22Rv1 (cell line): ENCODE data around the gene DSG1.

Experiments
- H3K27ac ChIP-seq: fragments of 450-650 bp; 2 replicates; pipeline ENCODE4 v1.5.1; 2017
- ZFX ChIP-seq: fragments of 450-650 bp; IDR thresholded peaks from 2 replicates; pipeline ENCODE4 v1.6.1; 2017; ENCODE audit warnings: antibody characterized with exemption, borderline replicate concordance
- TF ChIP-seq, protein P1 (sequence below): fragments of 450-650 bp; IDR thresholded peaks from 2 replicates; pipeline ENCODE4 v1.5.1; 2017; ENCODE audit warnings: mild to moderate bottlenecking

DSG1 gene

DNA sequence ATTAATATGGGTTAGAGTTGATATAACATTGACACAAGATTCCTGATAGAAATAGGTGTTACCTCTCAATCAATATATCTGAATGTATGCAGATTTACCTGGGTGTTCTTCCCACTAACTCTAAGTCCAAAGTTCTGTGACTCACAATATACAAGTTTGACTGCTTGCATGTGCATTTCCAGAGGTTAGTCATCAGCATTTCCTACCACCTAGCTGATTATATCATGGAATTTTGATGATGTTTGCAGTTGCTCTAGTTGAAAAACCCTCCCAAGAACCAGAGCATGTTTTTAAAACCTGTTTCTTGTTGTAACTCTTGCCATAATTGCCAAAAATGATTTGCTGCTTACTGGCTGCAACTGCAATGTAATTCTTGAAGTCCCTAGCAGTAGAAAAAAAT, 15.0 kb upstream of the DSG1 start:
- H3K27ac ChIP-seq = no peak overlapping the region
- TF ChIP-seq, protein P1, sequence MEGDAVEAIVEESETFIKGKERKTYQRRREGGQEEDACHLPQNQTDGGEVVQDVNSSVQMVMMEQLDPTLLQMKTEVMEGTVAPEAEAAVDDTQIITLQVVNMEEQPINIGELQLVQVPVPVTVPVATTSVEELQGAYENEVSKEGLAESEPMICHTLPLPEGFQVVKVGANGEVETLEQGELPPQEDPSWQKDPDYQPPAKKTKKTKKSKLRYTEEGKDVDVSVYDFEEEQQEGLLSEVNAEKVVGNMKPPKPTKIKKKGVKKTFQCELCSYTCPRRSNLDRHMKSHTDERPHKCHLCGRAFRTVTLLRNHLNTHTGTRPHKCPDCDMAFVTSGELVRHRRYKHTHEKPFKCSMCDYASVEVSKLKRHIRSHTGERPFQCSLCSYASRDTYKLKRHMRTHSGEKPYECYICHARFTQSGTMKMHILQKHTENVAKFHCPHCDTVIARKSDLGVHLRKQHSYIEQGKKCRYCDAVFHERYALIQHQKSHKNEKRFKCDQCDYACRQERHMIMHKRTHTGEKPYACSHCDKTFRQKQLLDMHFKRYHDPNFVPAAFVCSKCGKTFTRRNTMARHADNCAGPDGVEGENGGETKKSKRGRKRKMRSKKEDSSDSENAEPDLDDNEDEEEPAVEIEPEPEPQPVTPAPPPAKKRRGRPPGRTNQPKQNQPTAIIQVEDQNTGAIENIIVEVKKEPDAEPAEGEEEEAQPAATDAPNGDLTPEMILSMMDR = no peak
- TF ChIP-seq ZFX = no peak

DNA sequence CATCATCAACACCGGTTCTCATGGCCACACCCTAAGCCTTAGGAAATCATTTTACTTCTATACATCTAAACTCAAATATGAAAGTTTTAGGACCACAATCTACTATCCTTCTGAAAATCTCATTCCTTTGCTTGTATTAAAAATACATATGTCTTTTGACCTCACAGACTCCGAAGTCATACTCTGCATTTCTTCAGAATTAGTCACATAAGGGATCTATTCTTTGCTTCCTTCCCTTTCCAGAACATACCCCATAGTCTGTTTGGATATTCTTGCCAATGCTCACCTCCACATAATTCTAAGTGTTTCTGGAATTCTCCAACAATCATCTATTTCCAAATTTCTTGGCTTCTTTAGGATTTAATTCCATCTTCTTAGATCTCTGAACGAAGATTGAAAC, 14.2 kb upstream of the DSG1 start:
- H3K27ac ChIP-seq = no peak overlapping the region
- no peak for TF ChIP-seq ZFX
- TF ChIP-seq, protein P1 = no peak

DNA sequence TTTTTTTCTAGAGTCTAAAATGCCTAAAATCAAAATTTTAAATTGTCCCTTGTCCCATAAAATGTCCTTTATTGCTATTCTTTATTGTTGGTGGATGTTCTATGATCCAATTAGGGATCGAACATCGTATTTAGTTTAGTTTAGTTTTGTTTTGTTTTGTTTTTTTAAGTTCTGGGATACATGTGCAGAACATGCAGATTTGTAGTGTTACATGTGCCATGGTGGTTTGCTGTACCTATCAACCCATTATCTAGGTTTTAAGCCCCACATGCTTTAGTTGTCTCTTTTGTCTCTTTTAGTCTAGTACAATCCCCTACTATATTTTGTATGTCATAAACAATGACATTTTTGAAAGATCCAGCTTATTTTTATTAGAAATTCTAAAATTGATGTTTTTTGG, 8.8 kb upstream of the DSG1 start:
- no peak overlapping the region for H3K27ac ChIP-seq

DNA sequence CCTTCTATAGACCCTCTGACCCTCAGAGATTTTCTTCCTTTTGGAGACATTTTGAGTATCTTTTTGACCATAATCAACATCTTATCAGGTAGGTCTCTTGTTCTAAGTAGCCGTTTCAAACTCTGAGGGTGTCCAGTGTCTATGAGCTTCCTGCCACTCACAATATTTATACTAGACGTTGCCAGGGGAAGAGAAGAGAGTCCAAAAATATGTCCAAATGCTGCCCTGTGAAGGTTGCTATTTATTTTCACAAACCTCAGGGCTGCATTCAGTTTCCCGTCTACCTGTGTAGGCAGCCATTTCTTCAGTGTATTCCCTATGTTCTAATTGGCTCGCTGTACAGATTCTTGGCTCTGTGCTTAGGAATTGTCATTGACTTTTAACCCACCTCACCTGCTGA, 986 bp upstream of the DSG1 start:
- H3K27ac ChIP-seq = no peak overlapping the region
- no peak for TF ChIP-seq ZFX
- TF ChIP-seq, protein P1 = no peak

More for the DNA sequence above, 8.8 kb upstream of the DSG1 start:
- TF ChIP-seq, protein P1 = no peak
- TF ChIP-seq ZFX = no peak

DNA sequence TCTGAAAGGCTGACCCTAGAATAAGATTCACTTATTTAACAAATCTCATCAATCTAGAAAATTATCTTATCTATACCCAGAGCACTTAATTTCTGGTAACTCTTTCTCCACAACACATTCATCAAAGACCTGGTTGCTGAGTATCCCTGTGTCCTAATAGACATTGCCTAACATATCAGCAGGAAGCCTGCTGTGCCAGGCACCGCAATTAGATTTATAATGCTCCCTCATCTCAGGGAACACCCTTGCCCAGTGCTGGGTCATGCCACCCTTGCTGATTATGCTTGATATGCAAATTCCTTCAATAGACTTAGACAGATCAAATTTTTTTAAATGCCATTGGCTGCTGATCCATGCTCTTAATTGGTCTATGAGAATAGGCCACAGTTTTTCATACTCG, 3.8 kb downstream of the DSG1 start:
- no peak overlapping the region for H3K27ac ChIP-seq
- TF ChIP-seq, protein P1 = no peak
- TF ChIP-seq ZFX = no peak

DNA sequence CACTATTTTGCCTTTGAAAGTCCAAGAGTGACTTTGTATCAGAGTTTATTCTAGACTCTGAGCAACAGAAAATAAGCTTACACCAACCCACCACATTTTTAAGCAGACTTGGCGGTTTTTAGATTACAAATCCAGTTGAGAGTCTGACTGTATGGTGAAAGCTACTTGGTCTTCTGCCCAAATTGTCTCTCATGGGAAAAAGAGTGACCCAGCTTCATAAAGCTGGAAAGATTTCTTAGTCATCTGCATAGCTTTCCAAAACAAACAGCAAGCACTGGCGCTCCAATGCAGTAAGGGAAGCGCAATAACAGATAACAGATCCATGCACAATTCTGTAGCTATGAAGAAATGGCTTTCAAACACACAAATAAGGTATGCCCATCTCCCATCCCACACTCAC, 7.1 kb downstream of the DSG1 start:
- TF ChIP-seq, protein P1 = no peak
- TF ChIP-seq ZFX = no peak
- no peak overlapping the region for H3K27ac ChIP-seq

DNA sequence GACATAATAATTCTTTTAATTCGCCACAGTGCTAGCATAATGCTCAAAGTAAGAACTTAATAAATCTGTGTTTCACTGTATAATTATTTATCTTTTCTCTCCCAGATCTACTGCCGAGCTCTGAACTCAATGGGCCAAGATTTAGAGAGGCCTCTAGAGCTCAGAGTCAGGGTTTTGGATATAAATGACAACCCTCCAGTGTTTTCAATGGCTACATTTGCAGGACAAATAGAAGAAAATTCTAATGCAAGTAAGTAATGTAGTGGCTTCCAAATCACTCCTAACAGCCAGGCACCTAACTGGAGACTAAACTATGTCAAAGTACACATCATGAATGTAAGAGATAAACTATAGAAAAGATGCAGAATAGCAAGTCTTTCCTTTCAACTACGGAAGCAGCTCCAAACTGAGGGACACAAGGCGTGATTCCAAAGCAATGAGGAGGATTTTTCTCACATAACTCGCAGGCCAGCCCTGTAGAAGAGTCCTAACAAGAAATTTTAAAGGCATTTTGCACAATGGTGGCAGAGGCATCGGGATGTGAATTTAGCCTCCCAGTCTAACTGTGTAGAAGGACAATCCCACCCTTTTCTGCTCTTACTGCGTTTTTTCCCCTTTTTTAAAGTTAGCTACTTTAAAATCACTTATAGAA, 12.0 kb downstream of the DSG1 start:
- H3K27ac ChIP-seq = no peak overlapping the region
- TF ChIP-seq ZFX = no peak
- TF ChIP-seq, protein P1 = no peak
